ENCODE data around the gene PDHB. TPM values are rescaled to one million over a fixed set of nuclear protein-coding genes. Genes with fewer than 3 reads are reported as not detected.
A peak's percentile ranks its signal among the peaks of the same experiment; 100 is the strongest.

Gene PDHB
- total and polyA plus RNA-seq, 3 donors from 2014 or later, result 94.0 to 126 (median 98.0) TPM

GRCh38 chr3:58432905-58433304 is 727 bp downstream of the PDHB start:
- H3K27ac ChIP-seq, result peak overlapping the region; percentile 86 to 95
- no peaks in the 10 kb centered on the region for H3K9me3 ChIP-seq
- no peaks in the 10 kb centered on the region for H3K27me3 ChIP-seq
- H3K36me3 ChIP-seq (ENCODE audit: low read depth, missing control alignments), result no peaks in the 10 kb centered on the region
- WGBS, 2 donors, result 30 to 41% methylated on average over 6 of the region's 6 CpGs
- DNase-seq, result no peak
- peak overlapping the region; percentile 78 to 85 for H3K4me3 ChIP-seq
- intact Hi-C loops (cut with DNase I; ENCODE audit: low total_unique reads), result no loop called here
- peaks cover 16% of the 10 kb centered on the region for H3K4me1 ChIP-seq
- TF ChIP-seq POLR2A (IDR thresholded peaks at IDR 0.05), result no peak
- TF ChIP-seq CTCF (IDR thresholded peaks at IDR 0.05), result no peak

- peaks cover 10% of the 10 kb centered on the region for H3K4me1 ChIP-seq
- DNase-seq, result no peak
- TF ChIP-seq CTCF (IDR thresholded peaks at IDR 0.05) (no peak), POLR2A (IDR thresholded peaks at IDR 0.05) (no peak)
- intact Hi-C loops (cut with DNase I; ENCODE audit: low total_unique reads), result no loop called here
- no peak overlapping the region for H3K27ac ChIP-seq
- WGBS, 2 donors, result 0% methylated on average over 1 of the region's 1 CpG
- H3K36me3 ChIP-seq (ENCODE audit: low read depth, missing control alignments), result no peaks in the 10 kb centered on the region
- H3K27me3 ChIP-seq, result no peaks in the 10 kb centered on the region
- no peak overlapping the region for H3K4me3 ChIP-seq
- no peaks in the 10 kb centered on the region for H3K9me3 ChIP-seq
These were observed 4.0 kb downstream of the PDHB start for GRCh38 chr3:58429657-58430056.

- no peak for TF ChIP-seq CTCF (IDR thresholded peaks at IDR 0.05)
- TF ChIP-seq POLR2A (IDR thresholded peaks at IDR 0.05), result no peak
- Histone ChIP-seq H3K9me3 (no peaks in the 10 kb centered on the region), H3K27ac (no peak overlapping the region), H3K27me3 (no peaks in the 10 kb centered on the region), H3K4me1 (peaks cover 7% of the 10 kb centered on the region), H3K4me3 (no peak overlapping the region), H3K36me3 (ENCODE audit: low read depth, missing control alignments) (no peaks in the 10 kb centered on the region)
- DNase-seq, result no peak
- intact Hi-C loops (cut with DNase I; ENCODE audit: low total_unique reads), result no loop called here
- 73 to 74% methylated on average over 7 of the region's 7 CpGs for WGBS, 2 donors
These were observed 5.8 kb downstream of the PDHB start for GRCh38 chr3:58427661-58428361.

- WGBS, 2 donors, result 59 to 64% methylated on average over 2 of the region's 2 CpGs
- intact Hi-C loops (cut with DNase I; ENCODE audit: low total_unique reads), result no loop called here
- H3K4me1 ChIP-seq, result no peaks in the 10 kb centered on the region
- H3K36me3 ChIP-seq (ENCODE audit: low read depth, missing control alignments), result no peaks in the 10 kb centered on the region
- TF ChIP-seq CTCF (IDR thresholded peaks at IDR 0.05), result no peak
- TF ChIP-seq POLR2A (IDR thresholded peaks at IDR 0.05), result no peak
- no peak overlapping the region for H3K4me3 ChIP-seq
- no peaks in the 10 kb centered on the region for H3K9me3 ChIP-seq
- H3K27ac ChIP-seq, result no peak overlapping the region
- no peaks in the 10 kb centered on the region for H3K27me3 ChIP-seq
- DNase-seq, result no peak
These were observed 7.8 kb downstream of the PDHB start for GRCh38 chr3:58425782-58426181.

- H3K4me1 ChIP-seq, result no peaks in the 10 kb centered on the region
- 51 to 58% methylated on average over 8 of the region's 8 CpGs for WGBS, 2 donors
These were observed 9.0 kb downstream of the PDHB start for GRCh38 chr3:58424613-58425012.

More at GRCh38 chr3:58424613-58425012, 9.0 kb downstream of the PDHB start:
- Histone ChIP-seq H3K27ac (peak overlapping the region in 1 of 2 donors; percentile 28), H3K4me3 (no peak overlapping the region), H3K36me3 (ENCODE audit: low read depth, missing control alignments) (no peaks in the 10 kb centered on the region), H3K9me3 (no peaks in the 10 kb centered on the region), H3K27me3 (no peaks in the 10 kb centered on the region)
- intact Hi-C loops (cut with DNase I; ENCODE audit: low total_unique reads), result no loop called here
- no peak for DNase-seq
- TF ChIP-seq POLR2A (IDR thresholded peaks at IDR 0.05) (no peak), CTCF (IDR thresholded peaks at IDR 0.05) (no peak)

Data from testis (tissue), 3 donors.